ENCODE data around the gene ZSCAN20.
"Not testable (repeated sequence)": the region's sequence is repeated elsewhere in the genome, so short reads cannot be mapped to it uniquely, and the experiment has no call there.

The ZSCAN20 gene

DNA sequence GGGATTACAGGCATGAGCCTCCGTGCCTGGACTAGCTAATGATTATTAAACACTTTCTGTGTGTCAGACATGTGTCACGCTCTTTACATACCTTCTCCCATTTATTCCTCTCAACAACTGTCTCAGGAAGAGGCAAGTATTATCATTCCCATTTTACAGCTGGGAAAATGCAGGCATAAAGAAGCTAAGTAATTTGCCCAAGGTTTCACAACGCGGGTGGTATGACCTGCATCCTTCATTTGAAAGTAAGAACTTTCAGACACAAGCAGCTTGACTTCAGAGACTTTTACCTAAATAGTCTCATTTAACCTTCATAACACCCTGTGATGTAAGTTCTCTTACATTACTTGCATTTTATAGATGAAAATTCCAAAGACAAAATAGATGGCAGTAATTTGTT, 1.0 kb upstream of the ZSCAN20 start:
- in situ Hi-C loops (cut with MboI; ENCODE audit: low sequenced_read_pairs): no loop called here

DNA sequence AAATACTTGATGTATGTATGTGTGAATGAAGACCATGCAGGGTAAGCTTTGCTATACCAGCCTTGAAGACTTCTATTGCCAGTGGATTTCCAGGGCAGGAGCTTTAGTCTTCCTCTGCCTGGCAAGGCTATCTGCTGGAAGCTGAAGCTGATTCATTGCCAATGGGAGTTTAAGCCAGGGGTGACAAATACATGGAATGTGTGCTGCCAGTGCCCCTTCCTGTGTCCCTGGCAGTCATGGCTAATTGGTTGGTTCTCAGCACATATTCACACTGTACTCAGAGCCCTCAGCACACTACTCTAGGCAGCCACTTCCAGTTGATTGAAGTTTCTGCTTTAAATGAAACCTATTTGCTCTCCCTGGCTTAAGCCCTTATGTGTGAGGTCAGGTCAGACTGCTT, 1.5 kb downstream of the ZSCAN20 start:
- in situ Hi-C loops (cut with MboI; ENCODE audit: low sequenced_read_pairs): no loop called here

DNA sequence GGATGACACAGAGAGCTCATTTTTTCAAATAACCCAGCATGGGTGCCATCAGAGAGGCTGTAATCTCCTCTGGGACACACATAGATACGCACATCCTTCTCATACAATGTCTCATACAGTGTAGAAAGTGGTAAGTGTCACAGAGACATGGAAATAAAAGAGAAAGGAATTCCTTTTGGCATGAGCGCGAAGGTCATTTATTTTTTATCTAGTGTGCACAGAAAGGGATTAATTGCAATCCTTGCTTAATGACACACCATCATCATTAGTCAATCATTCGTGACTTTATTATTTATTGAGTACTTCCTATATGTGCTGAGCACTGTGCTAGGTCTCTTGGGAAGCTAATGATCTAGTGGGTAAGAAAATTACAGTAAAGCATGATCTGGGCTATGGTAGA, 5.0 kb downstream of the ZSCAN20 start:
- in situ Hi-C loops (cut with MboI; ENCODE audit: low sequenced_read_pairs): no loop called here

DNA sequence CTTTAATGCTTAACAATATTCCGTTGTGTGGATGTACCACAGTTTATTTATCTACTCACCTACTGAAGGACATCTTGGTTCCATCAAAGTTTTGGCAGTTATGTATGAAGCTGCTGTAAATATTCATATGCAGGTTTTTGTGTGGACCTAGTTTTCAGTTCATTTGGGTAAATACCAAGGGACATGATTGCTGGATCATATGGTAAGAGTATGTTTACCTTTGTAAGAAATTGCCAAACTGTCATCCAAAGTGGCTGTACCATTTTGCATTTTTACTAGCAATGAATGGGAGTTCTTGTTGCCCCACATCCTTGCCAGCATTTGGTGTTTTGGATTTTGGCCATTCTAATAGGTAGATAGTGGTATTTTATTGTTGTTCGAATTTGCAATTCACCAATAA, 10.0 kb downstream of the ZSCAN20 start:
- in situ Hi-C loops (cut with MboI; ENCODE audit: low sequenced_read_pairs): no loop called here

DNA sequence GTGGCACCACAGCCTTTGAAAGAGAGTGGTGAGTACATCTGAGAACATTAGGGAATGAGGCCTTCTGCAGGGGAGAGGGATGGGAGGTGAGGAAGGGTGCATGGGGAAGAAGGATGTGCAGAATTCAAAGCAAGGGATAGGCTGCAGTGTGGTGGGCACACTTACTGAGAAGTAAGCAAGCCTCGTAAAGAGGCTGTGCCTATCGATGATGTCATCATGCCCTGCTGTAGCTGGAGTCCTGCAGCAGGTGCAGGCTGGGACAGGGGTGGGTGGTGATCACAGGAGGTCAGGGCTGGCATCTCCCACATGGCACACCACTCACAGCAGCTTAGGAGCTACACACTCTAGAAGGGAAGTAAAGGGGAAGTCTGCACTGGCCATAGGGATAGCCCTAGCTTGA, 16.2 kb downstream of the ZSCAN20 start:
- in situ Hi-C loops (cut with MboI; ENCODE audit: low sequenced_read_pairs): no loop called here

DNA sequence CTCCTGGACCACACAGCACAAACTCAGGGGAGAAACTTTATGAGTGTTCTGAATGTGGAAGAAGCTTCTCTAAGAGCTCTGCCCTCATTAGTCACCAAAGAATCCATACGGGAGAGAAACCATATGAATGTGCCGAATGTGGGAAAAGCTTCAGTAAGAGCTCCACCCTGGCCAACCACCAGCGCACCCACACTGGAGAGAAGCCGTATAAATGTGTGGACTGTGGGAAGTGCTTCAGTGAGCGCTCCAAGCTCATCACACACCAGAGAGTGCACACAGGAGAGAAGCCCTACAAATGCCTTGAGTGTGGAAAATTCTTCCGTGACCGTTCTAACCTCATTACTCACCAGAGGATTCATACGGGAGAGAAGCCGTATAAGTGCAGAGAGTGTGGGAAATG, 22.5 kb downstream of the ZSCAN20 start:
- in situ Hi-C loops (cut with MboI; ENCODE audit: low sequenced_read_pairs): no loop called here

DNA sequence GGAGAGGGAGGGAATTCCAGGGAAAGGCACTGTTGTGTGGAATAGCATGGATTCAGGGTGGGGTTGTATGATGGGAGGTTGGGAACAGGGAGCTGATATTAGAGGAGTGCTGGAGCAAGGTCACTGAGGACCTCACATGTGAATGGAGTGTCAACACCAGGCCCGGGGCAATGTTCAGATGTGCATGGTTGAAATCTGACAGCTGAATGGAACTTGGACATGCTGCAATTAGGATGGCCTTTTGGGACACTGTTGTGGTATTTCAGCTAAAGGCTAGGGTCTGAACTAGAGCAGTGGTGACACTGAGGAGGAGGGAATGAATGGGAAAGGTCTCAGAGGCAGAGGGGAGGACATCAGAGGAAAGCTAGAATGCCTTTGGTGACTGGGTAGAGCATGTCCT, 25.0 kb downstream of the ZSCAN20 start:
- in situ Hi-C loops (cut with MboI; ENCODE audit: low sequenced_read_pairs): no loop called here

DNA sequence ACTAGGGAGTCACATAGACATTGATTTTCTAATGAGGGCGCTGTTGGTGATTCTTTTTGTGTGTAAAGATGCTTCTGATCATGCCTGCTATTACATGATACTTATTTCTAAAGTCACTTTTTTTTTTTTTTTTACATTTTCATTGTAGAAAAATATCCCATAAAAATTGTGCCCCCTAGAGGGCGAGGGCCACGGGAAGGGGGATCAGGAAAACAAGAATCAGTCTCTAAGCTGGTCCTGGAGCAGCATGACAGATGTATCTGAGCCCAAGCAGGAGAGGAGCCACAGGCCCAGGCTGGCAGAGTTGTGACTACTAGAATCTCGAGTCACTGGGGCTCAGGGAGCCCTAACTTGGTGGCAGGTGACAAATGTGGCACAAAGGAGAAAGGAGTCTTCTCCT, 28.1 kb downstream of the ZSCAN20 start:
- in situ Hi-C loops (cut with MboI; ENCODE audit: low sequenced_read_pairs): no loop called here

DNA sequence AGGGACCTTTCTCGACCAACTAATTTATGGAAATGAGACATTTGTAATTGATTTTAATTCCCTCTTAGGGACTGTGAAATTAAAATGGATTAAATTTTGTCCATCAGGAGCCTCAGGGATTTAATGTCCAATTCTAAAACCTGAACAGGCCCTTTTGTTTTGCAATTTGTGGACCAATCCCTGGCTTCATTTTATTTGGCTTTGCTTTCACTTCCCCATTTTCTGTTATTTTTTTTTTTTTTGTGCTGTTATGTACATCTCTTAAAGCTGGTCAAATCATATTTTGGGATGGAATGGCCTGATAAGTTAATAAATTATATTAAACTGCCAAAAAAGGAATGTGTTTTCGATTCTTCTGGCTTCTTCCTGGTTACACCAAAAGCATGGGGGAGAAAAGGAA, 28.9 kb downstream of the ZSCAN20 start:
- in situ Hi-C loops (cut with MboI; ENCODE audit: low sequenced_read_pairs): no loop called here

DNA sequence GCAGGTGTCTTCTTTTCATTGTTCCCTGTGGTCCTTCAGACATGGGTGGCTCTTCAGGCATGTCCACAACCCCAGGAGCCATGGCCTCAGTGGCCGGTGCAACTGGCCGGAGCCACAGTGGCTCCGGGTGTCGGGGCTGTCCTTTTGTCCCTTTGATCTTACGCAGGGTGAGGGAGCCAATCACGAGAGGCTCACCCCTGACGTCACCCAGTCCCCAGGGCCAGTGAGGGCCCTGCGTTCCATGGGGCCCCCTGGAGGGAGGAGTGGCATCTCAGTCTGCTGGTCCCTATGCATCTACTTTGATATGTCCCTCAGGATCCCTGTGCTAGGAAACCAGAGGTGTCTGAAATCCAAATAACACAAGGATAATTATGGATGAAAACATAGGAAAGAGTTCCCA, 29.3 kb downstream of the ZSCAN20 start:
- in situ Hi-C loops (cut with MboI; ENCODE audit: low sequenced_read_pairs): no loop called here

DNA sequence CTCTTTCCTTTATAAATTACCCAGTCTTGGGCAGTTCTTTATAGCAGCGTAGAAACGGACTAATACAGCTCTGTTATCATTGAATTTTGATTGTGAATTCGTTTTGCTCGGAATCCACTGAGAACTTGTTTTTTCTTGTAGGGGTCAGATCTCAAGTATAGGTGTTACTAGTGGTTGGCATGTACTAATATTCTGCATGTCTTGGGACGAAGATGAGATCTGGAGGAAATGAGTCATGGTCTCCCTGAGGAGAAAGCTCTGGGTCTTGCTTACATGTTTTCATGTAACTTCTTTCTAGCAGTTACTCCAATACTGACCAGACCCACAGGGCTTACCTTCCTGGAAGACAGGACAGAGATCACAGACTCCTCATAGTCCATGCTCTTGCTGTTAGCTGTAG, 30.3 kb downstream of the ZSCAN20 start:
- in situ Hi-C loops (cut with MboI; ENCODE audit: low sequenced_read_pairs): no loop called here

DNA sequence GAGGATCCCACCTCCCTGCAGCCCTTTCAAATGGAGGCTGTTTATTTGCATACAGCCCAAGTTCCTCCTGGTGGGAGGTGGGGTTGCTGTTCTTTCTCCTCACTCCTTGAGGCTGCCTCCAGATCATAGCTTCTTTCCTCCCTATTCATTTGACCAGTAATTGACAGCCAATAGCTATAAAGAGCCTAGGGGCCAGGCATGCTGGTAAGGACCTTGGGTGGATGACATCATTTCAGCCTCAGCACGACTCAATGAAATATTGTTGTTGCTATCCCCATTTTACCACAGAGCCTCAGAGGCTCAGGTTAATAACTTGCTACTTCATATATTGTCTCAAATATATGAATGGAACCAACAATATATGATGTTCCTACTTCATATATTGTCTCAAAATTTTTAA, 31.1 kb downstream of the ZSCAN20 start:
- in situ Hi-C loops (cut with MboI; ENCODE audit: low sequenced_read_pairs): no loop called here

DNA sequence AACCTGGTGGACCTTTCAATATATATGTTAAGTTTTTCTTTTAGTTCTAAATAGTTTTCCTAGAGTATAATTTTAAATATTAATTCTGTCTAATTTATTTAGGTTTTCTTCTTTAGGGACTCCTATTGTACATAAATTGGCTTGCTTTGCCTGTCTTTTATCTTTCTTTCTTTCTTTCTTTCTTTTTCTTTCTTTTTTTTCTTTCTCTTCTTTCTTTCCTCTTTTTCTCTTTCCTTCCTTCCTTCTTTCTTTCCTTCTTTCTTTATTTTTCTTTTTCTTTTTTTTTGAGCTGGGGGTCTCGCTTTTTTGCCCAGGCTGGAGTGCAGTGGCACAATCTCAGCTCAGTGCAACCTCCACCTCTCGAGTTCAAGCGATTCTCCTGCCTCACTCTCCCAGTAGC, 35.2 kb downstream of the ZSCAN20 start:
- in situ Hi-C loops (cut with MboI; ENCODE audit: low sequenced_read_pairs): no loop called here

DNA sequence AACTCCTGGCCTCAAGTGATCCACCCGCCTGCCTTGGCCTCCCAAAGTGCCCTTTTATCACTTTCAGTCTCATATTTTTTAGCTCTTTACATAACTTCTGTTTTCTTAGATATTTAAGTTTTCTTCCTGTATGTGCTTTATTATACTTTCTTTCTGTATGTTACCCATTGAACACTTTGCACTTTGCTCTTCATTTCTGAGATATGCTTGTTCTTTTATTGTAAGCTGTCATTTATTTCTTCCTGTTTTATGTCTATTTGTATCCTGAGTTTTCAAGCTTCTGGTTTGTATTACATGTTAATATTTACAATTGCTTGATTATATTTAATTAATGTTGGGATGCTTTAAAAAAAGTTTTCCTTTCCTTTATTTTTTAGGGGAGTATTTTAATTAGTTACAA, 35.7 kb downstream of the ZSCAN20 start:
- in situ Hi-C loops (cut with MboI; ENCODE audit: low sequenced_read_pairs): no loop called here

DNA sequence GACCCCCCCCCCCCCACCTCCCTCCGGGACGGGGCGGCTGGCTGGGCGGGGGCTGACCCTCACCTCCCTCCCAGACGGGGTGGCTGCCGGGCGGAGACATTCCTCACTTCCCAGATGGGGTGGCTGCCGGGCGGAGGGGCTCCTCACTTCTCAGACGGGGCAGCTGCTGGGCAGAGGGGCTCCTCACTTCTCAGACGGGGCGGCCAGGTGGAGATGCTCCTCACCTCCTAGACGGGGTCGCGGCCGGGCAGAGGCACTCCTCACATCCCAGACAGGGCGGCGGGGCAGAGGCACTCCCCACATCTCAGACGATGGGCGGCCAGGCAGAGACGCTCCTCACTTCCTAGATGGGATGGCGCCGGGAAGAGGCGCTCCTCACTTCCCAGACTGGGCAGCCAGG, 36.8 kb downstream of the ZSCAN20 start:
- in situ Hi-C loops (cut with MboI; ENCODE audit: low sequenced_read_pairs): not testable (repeated sequence)

DNA sequence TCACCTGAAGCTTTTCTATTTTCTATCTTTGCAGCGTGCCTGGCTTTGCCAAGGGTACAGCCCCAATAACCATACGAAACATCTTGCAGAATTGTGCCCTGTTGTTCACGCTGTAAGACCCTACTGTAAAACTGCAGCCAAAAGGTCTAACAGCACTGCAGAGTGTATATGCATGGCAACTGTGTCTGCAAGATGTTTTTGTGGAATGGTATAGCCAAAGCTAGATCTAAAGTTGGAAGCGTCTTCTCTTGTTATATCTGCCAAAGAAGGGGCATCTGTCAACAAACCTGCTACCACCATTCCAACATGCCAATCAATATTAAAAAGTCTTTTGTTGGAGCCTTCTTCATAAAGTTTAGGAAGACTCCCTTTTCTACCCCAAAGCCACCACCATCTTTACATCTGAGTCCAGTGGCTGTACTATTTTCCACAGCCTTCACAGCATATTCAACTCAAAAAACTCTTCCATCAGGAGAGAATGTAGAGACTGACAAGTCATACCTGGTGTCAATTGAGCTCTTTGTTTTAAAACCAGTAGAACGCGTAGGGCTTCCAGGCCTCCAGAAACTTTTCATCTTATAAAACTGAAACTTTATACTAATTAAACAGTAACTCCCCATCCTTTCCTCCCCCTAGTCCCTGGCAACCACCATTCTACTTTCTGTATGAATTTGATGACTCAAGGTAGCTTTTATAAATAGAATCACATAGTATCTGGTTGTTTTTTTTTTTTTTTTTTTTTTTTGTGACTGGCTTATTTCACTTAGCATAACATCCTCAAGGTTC, 40.0 kb downstream of the ZSCAN20 start:
- in situ Hi-C loops (cut with MboI; ENCODE audit: low sequenced_read_pairs): no loop called here

DNA sequence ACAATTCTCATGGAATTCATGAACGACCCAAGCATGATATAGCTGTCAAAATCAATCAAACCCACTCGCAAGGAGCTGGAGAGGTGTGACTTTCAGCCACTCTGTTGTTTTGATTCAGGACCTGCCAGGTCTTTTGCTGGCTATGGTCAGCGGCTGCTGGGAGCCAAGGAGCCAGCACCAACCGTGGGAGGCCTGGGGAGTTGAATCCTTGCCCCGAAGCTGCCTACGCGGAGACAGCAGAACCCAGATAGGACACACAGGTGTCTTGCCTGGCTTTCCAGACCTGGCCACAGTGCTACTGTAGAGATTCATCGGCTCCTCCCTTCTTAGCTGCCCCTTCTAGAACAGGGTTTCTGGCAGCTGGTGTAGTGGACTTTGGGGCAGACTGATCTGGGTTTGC, 42.7 kb downstream of the ZSCAN20 start:
- in situ Hi-C loops (cut with MboI; ENCODE audit: low sequenced_read_pairs): no loop called here

DNA sequence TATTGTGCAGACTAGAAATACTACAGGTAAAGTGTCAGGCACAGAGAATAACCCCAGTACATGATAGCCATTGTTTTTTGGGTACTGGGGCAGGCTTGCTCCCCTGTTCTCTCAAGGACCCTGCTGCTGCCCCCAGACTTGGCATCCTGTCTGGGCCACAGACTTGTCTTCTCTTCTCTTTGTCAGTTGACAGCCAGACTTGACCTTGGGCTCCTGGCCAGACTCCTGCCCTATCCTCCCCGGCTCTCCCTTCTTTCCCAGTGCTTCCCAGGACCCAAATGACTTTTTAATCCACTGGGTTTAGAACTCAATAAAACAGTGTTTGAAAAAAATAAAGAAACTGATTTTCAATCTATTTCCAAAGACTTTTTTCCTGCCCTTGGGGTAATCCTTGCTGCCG, 43.2 kb downstream of the ZSCAN20 start:
- in situ Hi-C loops (cut with MboI; ENCODE audit: low sequenced_read_pairs): no loop called here

DNA sequence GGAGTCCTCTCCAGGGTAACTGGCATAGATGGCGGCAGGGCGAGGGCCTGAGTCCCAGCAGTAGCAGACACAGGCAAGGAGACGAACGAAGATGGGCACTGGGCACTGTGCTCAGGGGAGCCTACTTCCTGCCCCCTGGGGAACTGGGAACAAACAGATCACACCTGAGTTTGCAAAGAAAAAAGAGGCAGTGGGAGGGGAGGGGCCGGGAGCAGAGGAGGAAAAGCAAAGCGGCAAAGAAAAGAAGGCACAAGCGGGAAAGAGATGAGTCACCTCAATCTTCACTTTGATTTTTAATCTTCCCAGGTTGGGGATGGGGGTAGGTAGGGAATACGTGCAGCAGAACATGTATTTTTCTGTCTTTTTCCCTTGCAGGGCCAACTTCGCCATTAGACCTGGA, 44.0 kb downstream of the ZSCAN20 start:
- in situ Hi-C loops (cut with MboI; ENCODE audit: low sequenced_read_pairs): no loop called here

DNA sequence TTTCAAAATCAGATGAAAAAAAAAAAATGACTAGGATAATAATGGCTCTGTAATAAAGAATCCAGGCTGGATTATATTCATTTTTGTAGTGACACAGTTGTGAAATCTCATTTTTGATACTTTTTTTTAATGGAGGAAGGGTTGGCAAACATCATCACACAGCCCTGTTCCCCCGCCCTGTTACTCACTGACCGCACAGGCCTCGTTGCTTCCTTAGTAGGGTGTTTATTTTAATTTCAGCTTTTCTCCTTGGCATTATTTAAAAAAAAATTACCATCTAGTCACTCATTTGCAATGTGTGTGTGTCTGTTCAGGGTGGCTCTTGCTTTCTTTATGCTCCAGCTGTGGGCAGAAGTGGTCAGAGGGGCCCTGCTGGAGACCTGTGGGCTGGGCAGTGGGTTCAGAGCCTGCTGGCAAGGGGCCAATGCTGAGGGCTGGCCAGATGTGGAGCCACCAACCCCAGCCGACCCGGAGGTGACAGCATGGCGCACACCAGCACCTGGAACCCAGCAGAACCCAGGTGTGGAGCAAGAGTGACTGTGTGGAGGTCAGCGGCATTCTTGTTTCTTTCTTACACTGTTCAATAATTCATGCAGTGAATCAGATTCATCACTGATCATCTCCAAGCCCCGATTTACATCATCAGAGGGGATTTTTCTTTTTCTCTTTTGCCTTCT, 44.6 kb downstream of the ZSCAN20 start:
- in situ Hi-C loops (cut with MboI; ENCODE audit: low sequenced_read_pairs): no loop called here

DNA sequence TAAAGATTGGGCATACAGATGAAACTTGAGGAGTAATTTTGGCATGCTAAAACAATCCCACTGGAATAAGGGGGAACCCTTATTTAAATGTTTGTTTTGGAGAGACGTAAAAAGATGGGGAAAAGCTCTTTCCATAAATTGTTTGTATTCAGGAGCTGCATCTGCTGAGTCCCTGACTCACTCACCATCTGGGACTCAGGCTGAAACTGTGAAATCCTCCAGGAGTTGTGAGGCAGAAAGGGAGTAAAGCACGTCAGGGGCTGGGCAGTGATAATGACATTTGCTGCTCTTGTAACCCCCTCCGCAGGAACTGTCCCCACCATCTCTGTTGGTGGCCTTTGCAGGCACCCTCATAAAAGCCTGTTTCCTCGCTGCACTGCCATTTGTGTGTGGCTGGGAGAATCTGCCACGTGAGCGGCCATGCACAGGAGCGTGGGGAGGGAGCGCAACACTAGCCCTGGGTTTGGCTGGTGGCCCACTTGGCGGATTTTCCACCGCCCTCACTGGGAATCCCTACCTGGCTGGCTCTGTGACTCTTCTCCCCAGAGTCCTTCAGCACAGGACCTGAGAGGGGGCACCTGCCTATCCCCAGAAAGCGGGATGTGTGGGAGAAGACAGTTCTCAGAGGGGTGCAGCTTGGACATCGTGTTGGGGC, 45.3 kb downstream of the ZSCAN20 start:
- in situ Hi-C loops (cut with MboI; ENCODE audit: low sequenced_read_pairs): no loop called here

DNA sequence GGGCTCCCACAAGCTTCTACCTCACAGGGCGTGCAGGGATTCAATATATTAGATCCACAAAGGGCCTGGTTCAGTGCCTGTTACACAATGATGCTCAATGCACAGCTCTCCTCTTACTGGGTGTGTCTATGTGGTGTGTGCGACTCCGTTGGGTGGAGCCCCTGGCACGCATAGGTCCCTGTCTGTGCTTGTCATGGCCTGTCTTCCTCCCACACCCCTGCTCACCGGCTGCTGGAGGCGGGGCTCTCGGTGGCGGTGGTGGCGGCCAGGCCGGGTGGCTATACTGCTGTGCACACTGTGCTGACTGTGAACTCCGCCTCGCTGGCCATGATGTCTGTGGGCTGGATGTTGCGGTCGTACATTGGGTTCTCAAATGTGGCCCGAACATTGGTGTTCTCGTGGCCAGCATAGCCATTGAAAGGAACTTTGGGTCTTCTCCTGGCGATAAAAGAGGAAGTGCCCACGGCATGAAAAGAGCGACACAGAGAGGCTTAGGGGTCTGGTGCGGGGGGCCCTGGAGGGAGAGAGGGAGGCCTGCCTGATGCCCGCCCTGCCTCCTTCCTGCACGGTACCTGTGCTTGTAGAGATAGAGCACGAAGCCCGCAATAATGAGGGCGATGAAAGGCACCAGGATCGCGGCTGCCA, 46.9 kb downstream of the ZSCAN20 start:
- in situ Hi-C loops (cut with MboI; ENCODE audit: low sequenced_read_pairs): no loop called here
